ENCODE data around the gene POLR1D.

DNA sequence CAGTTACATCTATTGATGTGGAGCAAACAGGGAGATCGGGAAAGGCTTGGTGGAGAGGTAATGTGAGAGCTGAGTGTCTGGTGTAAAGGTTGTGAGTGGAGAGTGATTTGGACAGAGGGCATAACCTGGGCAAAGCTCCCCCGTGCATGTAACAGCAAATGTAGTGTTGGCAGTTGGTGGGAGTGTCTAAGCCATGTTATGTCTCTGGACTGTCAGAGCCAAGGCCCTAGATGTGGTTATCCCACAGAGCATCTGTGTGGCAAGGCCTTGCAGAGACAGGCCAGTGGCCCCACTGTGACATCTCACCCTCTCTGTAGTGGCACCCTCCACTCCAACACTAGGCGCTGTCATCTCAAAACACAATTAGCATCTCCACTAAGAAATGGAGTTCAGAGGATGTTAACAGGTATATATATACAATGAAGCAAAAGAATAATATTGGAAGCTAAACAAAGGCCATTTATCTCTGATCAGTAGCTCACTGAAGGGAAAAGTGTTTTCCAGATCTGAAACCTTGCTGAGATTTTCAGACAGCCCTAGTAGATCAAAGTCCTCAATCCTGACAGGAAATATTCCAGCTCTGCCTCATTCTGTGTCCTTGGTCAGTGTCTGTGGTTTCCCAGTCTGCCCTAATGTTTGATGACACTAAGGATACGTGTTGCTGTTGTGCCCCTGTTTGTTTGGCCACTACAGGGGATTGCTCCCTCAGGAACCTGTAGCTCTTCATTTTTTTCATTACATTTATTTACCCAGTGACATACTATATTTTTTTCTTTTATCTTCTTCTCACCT is 20.2 kb downstream of the POLR1D start:
- TF ChIP-seq, protein P1, sequence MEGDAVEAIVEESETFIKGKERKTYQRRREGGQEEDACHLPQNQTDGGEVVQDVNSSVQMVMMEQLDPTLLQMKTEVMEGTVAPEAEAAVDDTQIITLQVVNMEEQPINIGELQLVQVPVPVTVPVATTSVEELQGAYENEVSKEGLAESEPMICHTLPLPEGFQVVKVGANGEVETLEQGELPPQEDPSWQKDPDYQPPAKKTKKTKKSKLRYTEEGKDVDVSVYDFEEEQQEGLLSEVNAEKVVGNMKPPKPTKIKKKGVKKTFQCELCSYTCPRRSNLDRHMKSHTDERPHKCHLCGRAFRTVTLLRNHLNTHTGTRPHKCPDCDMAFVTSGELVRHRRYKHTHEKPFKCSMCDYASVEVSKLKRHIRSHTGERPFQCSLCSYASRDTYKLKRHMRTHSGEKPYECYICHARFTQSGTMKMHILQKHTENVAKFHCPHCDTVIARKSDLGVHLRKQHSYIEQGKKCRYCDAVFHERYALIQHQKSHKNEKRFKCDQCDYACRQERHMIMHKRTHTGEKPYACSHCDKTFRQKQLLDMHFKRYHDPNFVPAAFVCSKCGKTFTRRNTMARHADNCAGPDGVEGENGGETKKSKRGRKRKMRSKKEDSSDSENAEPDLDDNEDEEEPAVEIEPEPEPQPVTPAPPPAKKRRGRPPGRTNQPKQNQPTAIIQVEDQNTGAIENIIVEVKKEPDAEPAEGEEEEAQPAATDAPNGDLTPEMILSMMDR (IDR thresholded peaks at IDR 0.05; ENCODE audit: low read depth, low read length): no peak
- TF ChIP-seq EZH2phosphoT487 (IDR thresholded peaks at IDR 0.05; ENCODE audit: low read depth): no peak

Measured in OCI-LY3 (cell line).